HEK293 (cell line): ENCODE data around the gene PDXK.

ENCODE experiments used
- CTCF ChIA-PET: fragments of 350-600 bp; formaldehyde crosslinking; extraction: SDS; loops from one replicate; lab custom pipeline; 2021; ENCODE audit warnings: antibody characterized with exemption; lab: Yijun Ruan, JAX
- POLR2A ChIA-PET: fragments of 300-600 bp; formaldehyde crosslinking; extraction: SDS; loops from one replicate; lab custom pipeline; 2020; ENCODE audit warnings: antibody characterized with exemption, inconsistent platforms; lab: Yijun Ruan, JAX
- H3K27ac ChIP-seq: fragments of 200-500 bp; sonication (Bioruptor generic); 2 replicates; pipeline ENCODE4 v1.5.1; 2014; ENCODE audit warnings: low read depth, low read length, control low read depth, inconsistent platforms; ENCODE audit errors: extremely low read depth
- H3K36me3 ChIP-seq, 2 experiments: fragments of 200-500 bp in 1 of 2; sonication (Bioruptor generic) in 1 of 2; 1 replicate in 1 of 2; 2 replicates in 1 of 2; pipeline ENCODE4 v1.5.1; 2014 to 2017; ENCODE audit warnings: inconsistent platforms in 2 of 2, low read length in 2 of 2; ENCODE audit not compliant: control insufficient read depth in 2 of 2, insufficient read depth in 1 of 2
- H3K4me1 ChIP-seq: fragments of 200-500 bp; sonication (Bioruptor generic); 2 replicates; pipeline ENCODE4 v1.5.1; 2014; ENCODE audit warnings: mild to moderate bottlenecking, low read length, inconsistent platforms; ENCODE audit not compliant: control insufficient read depth, insufficient read depth
- H3K4me3 ChIP-seq: 2 replicates; pipeline ENCODE4 v1.5.1; 2011; ENCODE audit warnings: low read depth, mild to moderate bottlenecking, control low read depth, low read length, moderate library complexity
- H3K9me3 ChIP-seq: fragments of 200-500 bp; sonication (Bioruptor generic); 2 replicates; pipeline ENCODE4 v1.5.1; 2014; ENCODE audit warnings: low read depth, low read length, inconsistent platforms; ENCODE audit not compliant: control insufficient read depth, insufficient read depth
- HOXC10 ChIP-seq: sonication (generic); formaldehyde crosslinking; IDR thresholded peaks from 2 replicates; pipeline ENCODE4 v1.8.1; 2023; ENCODE audit warnings: mild to moderate bottlenecking, missing genetic modification reagents
- INSM2 ChIP-seq: fragments of 450-650 bp; formaldehyde crosslinking; IDR thresholded peaks from 2 replicates; pipeline ENCODE4 v1.5.1; 2016; ENCODE audit warnings: missing biosample characterization, missing genetic modification characterization
- PATZ1 ChIP-seq: fragments of 450-650 bp; formaldehyde crosslinking; IDR thresholded peaks from 2 replicates; pipeline ENCODE4 v1.5.1; 2016; ENCODE audit warnings: missing biosample characterization, missing genetic modification characterization
- PRDM6 ChIP-seq: fragments of 450-650 bp; formaldehyde crosslinking; IDR thresholded peaks from 2 replicates; pipeline ENCODE4 v1.5.1; 2017; ENCODE audit warnings: missing biosample characterization, missing genetic modification characterization
- REST ChIP-seq: fragments of 450-650 bp; formaldehyde crosslinking; IDR thresholded peaks from 2 replicates; pipeline ENCODE4 v1.5.1; 2016; ENCODE audit warnings: missing biosample characterization, missing genetic modification characterization
- SCRT2 ChIP-seq: fragments of 450-650 bp; formaldehyde crosslinking; IDR thresholded peaks from 2 replicates; pipeline ENCODE4 v1.5.1; 2016; ENCODE audit warnings: missing biosample characterization, missing genetic modification characterization
- WT1 ChIP-seq: fragments of 450-650 bp; formaldehyde crosslinking; IDR thresholded peaks from 2 replicates; pipeline ENCODE4 v1.5.1; 2016; ENCODE audit warnings: missing biosample characterization, missing genetic modification characterization
- ZBTB10 ChIP-seq: fragments of 450-650 bp; formaldehyde crosslinking; IDR thresholded peaks from 2 replicates; pipeline ENCODE4 v1.5.1; 2016; ENCODE audit warnings: missing biosample characterization, missing genetic modification characterization
- ZFP69B ChIP-seq: fragments of 450-650 bp; formaldehyde crosslinking; IDR thresholded peaks from 2 replicates; pipeline ENCODE4 v1.5.1; 2016; ENCODE audit warnings: missing biosample characterization, missing genetic modification characterization
- ZNF132 ChIP-seq: fragments of 450-650 bp; formaldehyde crosslinking; IDR thresholded peaks from 2 replicates; pipeline ENCODE4 v1.5.1; 2017; ENCODE audit warnings: missing biosample characterization, missing genetic modification characterization, borderline replicate concordance
- ZNF148 ChIP-seq: fragments of 450-650 bp; formaldehyde crosslinking; IDR thresholded peaks from 2 replicates; pipeline ENCODE4 v1.5.0; 2017; ENCODE audit warnings: missing biosample characterization, missing genetic modification characterization, borderline replicate concordance
- ZNF2 ChIP-seq: fragments of 450-650 bp; formaldehyde crosslinking; IDR thresholded peaks from 2 replicates; pipeline ENCODE4 v1.5.1; 2016; ENCODE audit warnings: missing biosample characterization, missing genetic modification characterization
- ZNF248 ChIP-seq: fragments of 450-650 bp; formaldehyde crosslinking; IDR thresholded peaks from 2 replicates; pipeline ENCODE4 v1.5.1; 2017; ENCODE audit warnings: missing biosample characterization, missing genetic modification characterization
- ZNF501 ChIP-seq: fragments of 450-650 bp; formaldehyde crosslinking; IDR thresholded peaks from 2 replicates; pipeline ENCODE4 v1.5.1; 2016; ENCODE audit warnings: missing biosample characterization, missing genetic modification characterization
- ZNF560 ChIP-seq: fragments of 450-650 bp; formaldehyde crosslinking; IDR thresholded peaks from 2 replicates; pipeline ENCODE4 v1.5.1; 2017; ENCODE audit warnings: missing biosample characterization, missing genetic modification characterization, borderline replicate concordance
- ZNF623 ChIP-seq: fragments of 450-650 bp; formaldehyde crosslinking; IDR thresholded peaks from 2 replicates; pipeline ENCODE4 v1.5.1; 2016; ENCODE audit warnings: missing biosample characterization, missing genetic modification characterization
- ZNF660 ChIP-seq: fragments of 450-650 bp; IDR thresholded peaks from 2 replicates; pipeline ENCODE4 v1.5.1; 2018; ENCODE audit warnings: missing biosample characterization, mild to moderate bottlenecking, missing genetic modification characterization
- ZNF664 ChIP-seq: fragments of 450-650 bp; formaldehyde crosslinking; IDR thresholded peaks from 2 replicates; pipeline ENCODE4 v1.5.1; 2016; ENCODE audit warnings: missing biosample characterization, missing genetic modification characterization
- ZNF677 ChIP-seq: fragments of 450-650 bp; IDR thresholded peaks from 2 replicates; pipeline ENCODE4 v1.5.0; 2018; ENCODE audit warnings: missing biosample characterization, mild to moderate bottlenecking, missing genetic modification characterization, moderate library complexity
- ZSCAN16 ChIP-seq: fragments of 450-650 bp; formaldehyde crosslinking; IDR thresholded peaks from 2 replicates; pipeline ENCODE4 v1.5.1; 2016; ENCODE audit warnings: missing biosample characterization, missing genetic modification characterization

PDXK gene

GRCh38 chr21:43751955-43752591 lies 33.1 kb downstream of the PDXK start (continued):
- no peak for TF ChIP-seq REST (tag by site-specific recombination)
- no peak for TF ChIP-seq HOXC10 (CRISPR knock-in tag)
- TF ChIP-seq PRDM6 (tag by site-specific recombination) = no peak

- TF ChIP-seq ZNF660 (tag by site-specific recombination) = no peak
- TF ChIP-seq ZNF148 = no peak
- no peak for TF ChIP-seq ZNF248 (tag by site-specific recombination)
- no peak for TF ChIP-seq ZSCAN16
- TF ChIP-seq WT1 = no peak
- no peak for TF ChIP-seq ZNF2 (tag by site-specific recombination)
- no peak for TF ChIP-seq ZNF560 (tag by site-specific recombination)
- TF ChIP-seq ZBTB10 (tag by site-specific recombination) = no peak
- no peak for TF ChIP-seq INSM2 (tag by site-specific recombination)
- no peak for TF ChIP-seq SCRT2 (tag by site-specific recombination)
- no peak for TF ChIP-seq ZFP69B (tag by site-specific recombination)
- TF ChIP-seq ZNF677 (tag by site-specific recombination) = no peak
- no peak for TF ChIP-seq PATZ1 (tag by site-specific recombination)
- TF ChIP-seq ZNF132 (tag by site-specific recombination) = no peak
- TF ChIP-seq ZNF664 (tag by site-specific recombination) = no peak
- no peak for TF ChIP-seq ZNF623 (tag by site-specific recombination)
- TF ChIP-seq ZNF501 (tag by site-specific recombination) = no peak
- no peak overlapping the region for H3K4me3 ChIP-seq
- peaks cover 0 to 90% of the 10 kb centered on the region in 2 experiments; a peak in 2 of 3 replicates for H3K36me3 ChIP-seq
- no peak overlapping the region for H3K27ac ChIP-seq
- POLR2A ChIA-PET = no interaction called here
- CTCF ChIA-PET = no interaction called here
- H3K9me3 ChIP-seq = no peaks in the 10 kb centered on the region
- H3K4me1 ChIP-seq = no peaks in the 10 kb centered on the region
Measured at GRCh38 chr21:43752758-43753438, 34.0 kb downstream of the PDXK start.
